Fibroblast of peridontal ligament (primary cell): ENCODE data around the gene GNS.

Experiments
- DNase-seq: peaks from one replicate; pipeline ENCODE4 v3.0.0-alpha.2; 2010; ENCODE audit errors: extremely low read depth

The GNS gene

DNA sequence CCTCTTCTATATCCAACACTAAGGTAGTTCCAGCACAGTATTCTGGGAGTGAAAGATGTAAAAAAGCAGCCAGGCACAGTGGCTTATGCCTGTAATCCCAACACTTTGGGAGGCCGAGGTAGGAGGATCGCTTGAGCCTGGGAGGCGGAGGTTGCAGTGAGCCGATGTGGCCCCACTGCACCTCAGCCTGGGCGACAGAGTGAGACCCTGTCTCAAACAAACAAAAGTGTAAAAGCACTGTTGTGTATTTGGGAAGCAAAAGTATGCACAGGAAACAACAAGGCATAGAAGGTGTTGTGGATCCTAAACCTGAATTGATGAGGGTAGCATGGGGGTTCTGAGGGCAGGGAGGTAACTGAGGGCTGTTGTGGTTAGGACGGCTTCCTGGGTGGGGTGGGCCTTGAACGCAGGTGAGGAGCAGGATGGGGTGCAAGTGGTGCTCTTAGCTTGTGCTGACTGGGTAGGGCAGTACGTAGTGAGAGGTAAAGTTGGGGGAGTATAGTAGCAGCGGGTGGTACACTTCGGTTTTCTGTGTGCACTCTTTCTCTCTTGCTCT is 84.8 kb downstream of the GNS start:
- DNase-seq: no peak

DNA sequence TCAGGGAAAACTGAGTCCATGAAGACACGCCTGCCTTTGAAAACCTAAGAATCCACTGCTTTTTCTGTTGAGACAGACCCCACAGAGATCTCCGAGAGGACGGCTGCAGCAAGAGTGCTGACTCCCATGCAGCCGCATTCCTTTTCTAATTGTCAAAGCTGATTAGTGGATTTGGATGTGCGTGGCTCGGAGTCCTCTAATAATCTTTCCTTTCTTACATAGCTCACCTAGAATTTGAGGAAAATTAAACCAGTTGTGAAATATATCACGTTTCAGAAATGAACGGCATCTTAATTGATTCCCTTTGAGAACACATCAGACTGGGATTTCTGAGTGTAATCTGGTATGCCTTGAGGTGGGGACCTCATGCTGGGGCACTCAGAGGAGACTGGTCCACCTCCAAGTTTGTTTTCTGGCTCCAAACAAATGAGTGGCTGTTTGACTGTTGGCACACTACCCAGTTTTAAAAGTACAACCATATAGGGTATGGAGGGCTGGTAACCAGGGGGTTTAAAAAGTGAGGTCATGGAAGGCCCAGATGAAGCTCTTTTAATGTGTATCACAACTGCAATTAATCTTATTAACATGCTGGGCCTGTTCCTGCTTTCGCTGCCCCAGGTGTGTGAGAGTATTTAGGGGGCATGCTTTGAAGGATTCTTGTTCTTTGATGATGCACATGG is 85.6 kb downstream of the GNS start:
- no peak for DNase-seq

DNA sequence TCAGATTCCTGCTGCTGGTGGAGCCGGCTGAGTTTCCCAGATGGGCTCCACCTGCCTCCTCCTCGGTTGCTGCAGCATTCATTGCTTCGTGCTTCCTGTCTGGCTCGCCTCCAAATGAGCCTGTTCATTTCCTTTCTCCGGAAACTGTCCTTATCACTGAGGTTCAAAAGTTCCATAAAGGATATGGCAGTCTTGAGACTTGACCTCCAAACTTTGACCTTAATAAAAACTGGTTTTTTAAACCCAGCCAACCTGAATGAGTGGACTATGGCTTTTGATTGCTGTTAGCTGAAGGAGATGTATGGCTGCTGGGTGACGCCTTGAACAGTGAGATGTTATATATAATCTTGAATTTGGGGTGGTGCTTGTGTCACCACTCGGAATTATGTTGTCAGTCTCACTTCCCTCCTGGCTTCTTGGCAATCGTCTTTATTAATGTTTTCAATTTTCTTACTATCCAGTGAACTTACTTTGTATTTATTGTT is 86.2 kb downstream of the GNS start:
- DNase-seq: no peak

DNA sequence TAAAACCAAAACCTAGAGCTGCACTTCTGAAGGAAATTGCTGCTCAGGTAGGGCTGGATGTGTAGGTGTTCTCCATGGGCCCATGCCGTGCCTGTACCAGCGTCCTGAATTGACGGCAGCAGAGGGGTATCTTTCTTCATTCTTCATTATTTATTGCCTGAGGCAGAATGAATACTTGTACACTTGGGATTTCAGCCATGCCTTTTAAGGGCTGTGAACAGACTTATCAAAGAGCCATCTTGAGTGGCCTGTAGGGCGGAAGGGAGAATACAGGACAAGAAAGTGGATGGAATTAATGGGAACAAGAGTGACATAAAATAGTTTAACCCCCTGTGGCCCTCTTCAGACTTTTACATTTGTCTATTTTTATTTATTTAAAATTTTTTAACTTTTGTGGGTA is 87.5 kb downstream of the GNS start:
- DNase-seq: no peak

DNA sequence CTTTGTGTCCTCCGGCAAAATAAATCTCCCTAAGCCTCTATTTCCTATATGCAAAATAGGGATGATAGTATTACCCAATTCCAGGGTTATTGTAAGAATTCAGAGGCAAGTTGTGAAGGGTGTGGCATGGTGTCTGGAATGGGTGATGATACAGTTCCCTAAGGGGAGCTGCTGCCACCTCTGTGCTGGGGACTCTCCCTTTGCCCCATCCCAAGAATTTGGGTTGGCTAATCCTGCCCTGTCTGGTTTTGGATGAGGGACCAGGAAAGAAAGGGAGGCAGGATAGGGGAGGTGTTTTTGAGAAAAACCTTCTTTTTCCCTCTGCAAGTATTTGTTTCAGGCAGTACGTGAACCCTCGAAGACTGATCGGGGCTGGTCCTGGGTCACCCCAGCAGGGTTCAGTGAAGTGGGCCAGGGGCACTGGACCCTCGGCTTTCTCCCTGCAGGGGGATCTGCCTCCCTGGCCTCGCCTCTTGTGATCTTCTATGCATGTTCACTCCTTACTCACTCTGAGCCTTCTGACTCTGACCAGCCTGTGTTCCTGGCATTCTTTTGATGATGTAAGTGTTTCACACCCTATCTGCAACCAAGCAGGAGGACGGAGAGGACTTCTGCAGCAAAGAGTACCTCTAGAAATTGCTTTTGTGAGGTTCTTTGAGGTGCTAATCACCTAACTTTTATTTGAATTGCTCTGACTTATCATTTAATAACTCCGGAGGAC is 88.1 kb downstream of the GNS start:
- no peak for DNase-seq

DNA sequence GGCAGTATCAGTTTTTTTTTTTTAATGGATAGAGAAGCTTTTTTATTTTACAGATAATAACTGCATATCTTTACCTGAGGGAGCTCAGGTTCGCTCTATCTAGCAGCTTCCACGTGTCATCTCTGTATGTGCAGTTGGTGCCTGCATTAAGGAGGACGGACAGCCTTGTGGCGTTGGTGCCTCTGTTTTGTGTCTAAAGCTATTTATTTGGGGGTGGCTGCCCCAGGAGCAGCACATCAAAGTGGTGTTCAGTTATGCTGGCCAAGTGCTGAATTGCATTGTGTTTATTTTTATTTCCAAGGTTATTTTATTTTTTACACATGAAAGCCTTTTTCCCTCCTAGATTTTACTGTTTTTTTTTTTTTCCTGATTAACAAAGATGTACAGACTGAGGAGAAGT is 89.2 kb downstream of the GNS start:
- DNase-seq: no peak

DNA sequence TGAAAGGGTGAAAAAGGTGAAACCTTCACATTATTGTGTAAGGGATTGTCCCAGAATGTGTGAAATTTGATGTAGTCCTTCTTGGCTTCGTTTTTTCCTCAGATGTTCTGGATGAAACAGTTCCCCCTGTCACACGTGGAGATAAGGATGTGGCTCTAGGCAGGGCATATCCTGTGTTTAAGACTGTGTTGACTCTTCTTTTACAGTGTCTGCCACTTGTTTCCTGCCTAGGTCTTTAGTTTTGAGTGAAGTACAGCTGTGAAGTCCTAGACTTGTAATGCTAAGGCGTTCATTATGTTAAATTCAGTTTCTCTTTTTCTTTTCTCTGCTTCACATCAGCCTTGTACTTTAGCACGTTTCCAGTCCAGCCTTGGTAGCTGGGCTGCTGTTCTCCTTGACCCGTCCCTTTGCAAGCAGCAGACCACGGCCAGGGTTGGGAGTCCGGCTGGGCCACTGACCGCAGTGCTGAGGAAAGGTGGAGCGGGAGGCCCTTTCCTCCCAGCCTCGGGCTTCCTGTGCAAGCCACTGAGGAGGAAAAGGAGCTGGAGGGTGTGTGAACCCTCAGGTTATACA is 89.8 kb downstream of the GNS start:
- DNase-seq: peak; percentile 22

DNA sequence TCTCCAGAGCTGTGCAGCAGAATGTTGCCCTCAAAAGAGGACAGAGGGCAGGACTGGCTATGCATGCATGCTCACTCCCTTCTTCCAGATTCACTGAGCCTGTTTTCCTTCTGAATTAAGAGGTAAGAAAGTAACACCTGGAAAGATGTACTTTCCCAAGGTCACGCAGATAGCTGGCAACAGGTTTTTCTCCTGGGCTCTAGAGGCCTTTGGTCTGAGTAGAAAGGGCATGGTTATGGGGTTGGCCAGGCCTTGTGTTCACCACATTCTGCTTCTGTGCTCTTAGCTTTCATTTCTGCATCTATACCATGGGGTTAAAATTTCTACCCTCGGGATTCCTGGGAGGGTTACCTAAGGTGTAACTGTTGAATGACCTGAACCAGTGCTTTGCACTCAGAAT is 91.4 kb downstream of the GNS start:
- DNase-seq: no peak

DNA sequence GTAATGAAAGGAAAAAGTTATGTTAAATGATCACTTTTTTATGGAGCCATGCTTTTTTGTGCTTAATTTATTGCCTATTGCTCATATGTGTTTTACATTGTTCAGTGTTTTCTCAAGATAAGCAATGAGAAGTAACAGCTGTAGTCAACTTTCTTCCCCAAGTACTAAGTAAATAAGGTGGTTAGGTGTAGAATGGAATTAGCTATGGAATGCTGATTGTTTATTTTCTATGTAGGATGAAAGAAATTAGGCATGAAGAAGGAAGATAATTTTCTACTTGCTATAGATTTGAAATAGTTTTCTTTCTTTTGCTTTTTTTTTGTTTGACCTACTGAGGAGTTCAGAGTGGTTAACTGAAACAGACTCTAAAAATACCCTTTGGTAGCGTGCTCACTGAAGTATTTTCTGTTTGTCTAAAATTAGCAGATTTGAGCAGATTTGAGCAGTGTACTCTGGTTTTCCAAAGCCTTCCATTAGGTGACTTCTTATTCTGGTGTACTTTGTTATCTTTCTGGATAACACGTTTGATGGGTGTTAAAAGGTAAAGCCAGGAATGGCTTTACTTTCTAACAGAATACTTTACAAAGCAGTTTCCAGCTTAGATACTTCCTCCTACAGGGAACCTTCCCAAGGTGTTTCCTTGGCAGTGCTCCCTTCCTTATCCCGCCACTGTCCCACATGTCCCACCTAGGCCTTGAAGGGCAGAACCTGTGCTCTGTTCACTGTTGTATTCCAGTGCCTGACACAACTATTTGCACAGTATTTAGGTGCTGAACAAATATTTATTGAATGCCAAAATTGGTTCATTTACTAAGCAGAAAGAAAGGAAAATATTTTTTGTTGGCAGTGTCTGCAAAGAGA is 92.9 kb downstream of the GNS start:
- DNase-seq: no peak

DNA sequence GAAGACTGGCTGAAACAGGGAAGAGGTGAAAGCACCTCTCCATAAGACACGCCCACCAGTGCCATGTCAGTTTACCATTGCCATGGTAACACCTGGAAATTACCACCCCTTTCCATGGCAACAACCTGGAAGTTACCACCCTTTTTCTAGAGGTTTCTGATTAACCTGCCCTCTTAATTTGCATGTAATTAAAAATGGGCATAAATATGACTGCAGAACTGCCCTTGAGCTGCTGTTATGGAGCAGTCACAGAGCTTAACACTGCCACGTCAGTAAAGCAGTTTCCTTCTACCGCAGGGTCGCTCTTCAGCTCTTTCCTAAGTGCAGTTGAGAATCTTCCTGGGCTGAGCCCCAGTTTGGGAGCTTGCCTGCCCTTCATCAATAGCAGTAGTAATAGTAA is 93.7 kb downstream of the GNS start:
- DNase-seq: no peak
